Lung (tissue), 12 donors: ENCODE results near the gene SLC25A33. TPM values are rescaled to one million over a fixed set of nuclear protein-coding genes. Genes with fewer than 3 reads are reported as not detected.

Source experiments
- ATAC-seq: fragments of 200-7000 bp; cut with Tn5 transposase; one replicate; pipeline ENCODE4 v1.9.1; 2020; ENCODE audit warnings: moderate number of reproducible peaks; ENCODE audit not compliant: insufficient read depth, low FRiP score
- DNase-seq, 3 donors: peaks; one replicate each; pipeline ENCODE4 v3.0.0-alpha.2; 2013 to 2017
- H3K27ac ChIP-seq, 2 donors: one replicate each; pipeline ENCODE4 v1.5.1; 2013; ENCODE audit warnings: mild to moderate bottlenecking in 2 of 2, moderate library complexity in 2 of 2, control low read depth in 1 of 2, inconsistent platforms in 1 of 2, low read depth in 1 of 2, low read length in 1 of 2
- H3K27me3 ChIP-seq, 3 donors: one replicate each; pipeline ENCODE4 v1.5.1; 2013; ENCODE audit warnings: low read length in 2 of 3; ENCODE audit not compliant: control insufficient read depth in 3 of 3, insufficient read depth in 3 of 3
- H3K36me3 ChIP-seq, 4 donors: one replicate each; pipeline ENCODE4 v1.5.1; 2013; ENCODE audit warnings: low read length in 4 of 4, mild to moderate bottlenecking in 1 of 4, moderate library complexity in 1 of 4; ENCODE audit not compliant: control insufficient read depth in 4 of 4, insufficient read depth in 4 of 4
- H3K4me1 ChIP-seq, 5 donors: one replicate each; pipeline ENCODE4 v1.5.1; 2013; ENCODE audit warnings: low read length in 5 of 5, mild to moderate bottlenecking in 2 of 5, moderate library complexity in 1 of 5; ENCODE audit not compliant: control insufficient read depth in 5 of 5, insufficient read depth in 5 of 5
- H3K4me3 ChIP-seq: one replicate; pipeline ENCODE4 v1.5.1; 2013; ENCODE audit warnings: mild to moderate bottlenecking, control low read depth, moderate library complexity
- H3K9ac ChIP-seq, 2 donors: one replicate each; pipeline ENCODE4 v1.5.1; 2013; ENCODE audit warnings: low read length in 2 of 2, control low read depth in 1 of 2; ENCODE audit not compliant: insufficient read depth in 1 of 2
- H3K9me3 ChIP-seq, 4 donors: one replicate each; pipeline ENCODE4 v1.5.1; 2013; ENCODE audit warnings: low read length in 3 of 4, mild to moderate bottlenecking in 1 of 4, moderate library complexity in 1 of 4; ENCODE audit not compliant: control insufficient read depth in 4 of 4, insufficient read depth in 3 of 4
- CTCF ChIP-seq: IDR thresholded peaks from 2 replicates; pipeline ENCODE4 v1.5.1; 2012; ENCODE audit warnings: mild to moderate bottlenecking; ENCODE audit errors: control extremely low read depth, extremely low read depth
- WGBS, 2 donors: extraction: QIAGEN DNeasy Blood & Tissue Kit; methylation state at CpG; one replicate each; pipeline ENCODE4 v1.1.7; 2013; 5-methylcytosine and 5-hydroxymethylcytosine counted together
- polyA plus RNA-seq, 2 donors: library from polyadenylated mRNA; stranded (reverse); fragments of 200-250 nt; gene quantifications; one replicate each; pipeline ENCODE4 v1.2.1, GENCODE V29; 2013
- total RNA-seq, 2 donors: library from RNA; depleted of rRNA in 1 of 2; stranded (reverse); fragments of >200 nt in 1 of 2; gene quantifications; one replicate each; pipeline ENCODE4 v1.2.1, GENCODE V29; 2014 to 2021
- donor health status: control.
- donor health status: control.
- donor health status: Bipolar disorder and iron deficiency.
- donor health status: healthy.
- donor health status: DM: yes; HTN: yes; CAD: no.

Gene SLC25A33
- total and polyA plus RNA-seq, 4 donors, result 3.2 to 5.2 (median 4.5) TPM

DNA sequence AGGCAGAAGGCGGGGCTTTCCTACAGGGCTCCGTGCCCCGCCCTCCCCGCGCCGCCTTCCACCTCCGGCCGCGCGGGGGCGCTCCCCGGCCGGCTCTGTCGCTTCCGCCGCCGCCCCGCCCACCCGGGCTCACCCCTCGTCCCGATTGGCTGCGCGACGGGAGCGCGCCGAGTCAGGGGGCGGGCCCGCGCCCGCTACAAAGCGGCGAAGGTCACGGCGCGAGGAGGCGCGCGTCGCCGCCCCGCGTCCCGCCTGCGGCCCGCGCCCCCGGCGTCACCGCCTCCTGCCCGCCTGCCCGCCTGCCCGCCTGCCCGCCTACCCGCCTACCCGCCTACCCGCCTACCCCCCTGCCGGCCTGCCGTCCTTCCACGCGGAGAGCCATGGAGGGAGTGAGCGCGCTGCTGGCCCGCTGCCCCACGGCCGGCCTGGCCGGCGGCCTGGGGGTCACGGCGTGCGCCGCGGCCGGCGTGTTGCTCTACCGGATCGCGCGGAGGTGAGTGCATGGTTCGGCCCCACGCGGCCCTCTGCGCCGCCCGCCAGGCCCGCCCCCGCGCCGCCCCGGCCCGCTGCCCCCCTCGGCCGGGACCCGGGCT, 49.4 kb downstream of the SLC25A33 start, which contains the start of gene TMEM201:
TSS of gene TMEM201 (plus strand) at position 361 of the 593 bp plus-strand sequence. CDS start at position 381, 20 bp downstream.
- H3K9ac ChIP-seq, result peak within 1 kb of the TSS; percentile 5 to 81
- ATAC-seq (peak; percentile 97), DNase-seq (peak; percentile 94 to 97 (median 96))
- peaks cover 12 to 40% (median 21%) of the 10 kb centered on the region in 5 donors for H3K4me1 ChIP-seq
- peaks cover 0 to 3% (median under 1%) of the 10 kb centered on the region in 4 donors for H3K36me3 ChIP-seq
- peak within 1 kb of the TSS; percentile 80 for H3K4me3 ChIP-seq
- H3K9me3 ChIP-seq, result no peaks in the 10 kb centered on the region
- no peaks in the 10 kb centered on the region for H3K27me3 ChIP-seq
- peak; percentile 61 for TF ChIP-seq CTCF
- peak within 1 kb of the TSS; percentile 81 to 91 for H3K27ac ChIP-seq
- WGBS, 2 donors, result 0 to 1% methylated on average over 27 to 94 of the region's 94 CpGs

DNA sequence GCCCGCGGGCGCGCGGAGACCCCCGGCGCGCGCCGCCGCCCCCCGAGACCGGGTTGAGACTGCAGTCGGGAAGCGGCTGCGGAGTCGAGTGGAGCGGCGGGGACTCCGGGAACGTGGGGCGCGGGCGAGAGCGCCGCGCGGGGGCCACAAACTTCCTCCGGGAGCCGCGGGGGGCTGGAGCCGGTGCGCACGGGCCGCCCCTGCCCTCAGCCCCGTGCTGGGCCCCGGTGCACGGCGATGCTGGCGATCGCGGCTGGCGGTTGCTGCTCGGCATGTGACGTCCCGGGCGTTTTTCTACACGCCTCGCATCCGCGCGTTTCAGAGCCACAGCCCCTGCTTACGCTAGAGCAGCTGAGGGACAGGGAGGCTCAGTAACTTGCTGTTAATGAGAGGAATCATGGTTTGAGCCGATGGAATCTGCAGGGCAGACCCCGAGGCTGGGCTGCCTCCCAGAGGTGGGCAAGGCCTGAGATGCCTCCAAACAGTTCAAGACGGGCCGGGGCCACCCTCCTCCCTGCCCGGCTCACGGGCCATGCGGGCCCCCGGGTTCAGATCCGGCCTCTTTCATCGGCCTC, 50.0 kb downstream of the SLC25A33 start:
- Histone ChIP-seq H3K9me3 (no peaks in the 10 kb centered on the region), H3K36me3 (peaks cover 0 to 2% (median under 1%) of the 10 kb centered on the region in 4 donors), H3K4me1 (peaks cover 13 to 46% (median 23%) of the 10 kb centered on the region in 5 donors), H3K9ac (peak overlapping the region in 1 of 2 donors; percentile 5), H3K27me3 (no peaks in the 10 kb centered on the region), H3K27ac (peak overlapping the region in 1 of 2 donors; percentile 20), H3K4me3 (peak overlapping the region; percentile 65)
- 0 to 1% methylated on average over 35 to 63 of the region's 63 CpGs for WGBS, 2 donors
- ATAC-seq, result no peak
- no peak for TF ChIP-seq CTCF
- DNase-seq, result peak; percentile 36 to 42 (median 41)

- Histone ChIP-seq H3K9me3 (no peaks in the 10 kb centered on the region), H3K36me3 (peaks cover 0 to 2% (median 0%) of the 10 kb centered on the region in 4 donors), H3K27me3 (no peaks in the 10 kb centered on the region), H3K4me1 (peaks cover 13 to 48% (median 25%) of the 10 kb centered on the region in 5 donors), H3K27ac (no peak overlapping the region), H3K4me3 (no peak overlapping the region), H3K9ac (peak overlapping the region; percentile 5 to 68)
- 11 to 13% methylated on average over 6 of the region's 6 CpGs for WGBS, 2 donors
- no peak for TF ChIP-seq CTCF
- no peak for DNase-seq
- ATAC-seq, result no peak
Observed at GRCh38 chr1:9589719-9590157, 50.5 kb downstream of the SLC25A33 start.
